HG03575 (cell line): ENCODE results near the gene ADM.

ENCODE experiments used
- ATAC-seq: cut with Tn5 transposase; IDR thresholded peaks from one replicate; pipeline ENCODE4 v1.9.1; 2021; ENCODE audit not compliant: unreplicated experiment, insufficient number of reproducible peaks, low FRiP score; ENCODE audit errors: extremely low read depth

The ADM gene

DNA sequence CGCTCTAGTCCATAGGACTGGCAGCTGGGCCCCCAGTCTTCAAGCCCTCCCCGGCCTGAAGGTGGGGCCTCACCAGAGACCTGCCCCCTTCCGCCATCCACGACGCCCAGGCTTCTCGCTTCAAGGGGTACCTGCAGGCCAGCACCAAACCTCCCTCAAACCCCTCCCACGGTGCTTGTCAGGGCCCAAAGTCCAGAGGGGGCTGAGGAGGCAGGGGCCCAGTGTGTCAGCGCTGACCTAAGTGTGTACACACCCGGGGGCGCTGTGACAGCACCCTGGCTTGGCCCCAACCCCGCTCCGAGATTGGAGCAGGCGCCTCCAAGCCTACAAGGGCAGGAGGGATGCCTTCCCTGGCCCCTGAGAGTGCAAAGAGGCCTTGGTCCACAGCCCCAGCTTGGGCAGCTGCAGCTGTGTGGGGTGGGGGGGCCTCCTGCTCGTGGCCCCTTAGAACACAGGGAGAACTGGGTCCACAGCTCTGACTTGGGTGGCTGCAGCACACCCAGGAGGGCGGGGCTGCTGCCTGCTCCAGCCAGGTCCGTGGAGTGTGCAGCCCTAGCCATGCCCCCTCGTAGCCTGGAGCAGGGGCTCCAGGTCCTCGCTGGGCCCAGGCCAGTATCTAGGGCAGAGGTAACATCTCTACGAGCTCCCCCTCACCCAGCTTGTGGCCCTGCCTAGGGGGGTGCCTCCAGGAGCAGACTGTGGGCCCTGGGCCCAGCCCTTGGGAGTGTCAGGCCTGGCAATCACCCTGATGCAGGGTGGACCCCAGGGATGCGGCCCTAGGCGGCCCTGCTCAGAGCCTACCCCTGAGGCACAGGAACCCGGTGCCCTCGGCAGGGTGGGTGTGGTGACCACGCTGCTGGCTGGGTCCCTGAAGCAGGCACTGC is 15.8 kb upstream of the ADM start:
- no peak for ATAC-seq

DNA sequence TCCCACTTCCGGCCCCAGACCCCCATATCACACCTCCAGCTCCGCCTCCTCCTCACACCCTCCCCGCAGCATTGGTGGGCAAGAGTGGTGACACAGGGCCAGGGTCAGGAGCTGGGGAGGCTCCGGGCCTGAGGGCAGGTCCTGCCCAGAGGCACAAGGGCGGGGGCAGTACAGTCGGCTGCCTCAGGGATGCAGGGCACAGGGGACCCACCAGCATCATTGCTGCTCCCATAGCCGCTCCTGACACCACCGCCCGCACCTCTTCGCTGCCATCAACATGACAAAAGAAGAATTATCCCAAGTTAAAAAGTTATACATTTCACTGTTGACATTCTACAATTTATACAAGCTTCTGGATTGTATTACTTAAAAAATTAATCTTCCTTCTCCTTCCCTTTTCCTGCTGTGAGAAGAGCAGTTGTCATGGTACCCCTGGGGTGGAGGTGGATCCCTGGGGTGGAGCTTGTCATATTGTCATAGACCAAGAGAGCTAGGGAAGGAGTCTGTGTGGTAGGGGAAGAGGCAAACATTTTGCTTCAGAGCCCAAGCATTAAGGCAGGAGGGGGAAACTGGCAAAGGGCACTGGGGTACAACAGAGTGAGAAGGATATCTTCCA is 15.0 kb upstream of the ADM start:
- ATAC-seq = no peak

- no peak for ATAC-seq
Observed at GRCh38 chr11:10291801-10292638, 12.9 kb upstream of the ADM start.

- ATAC-seq = no peak
Observed at GRCh38 chr11:10293423-10294289, 11.2 kb upstream of the ADM start, which contains the start of gene SBF2. Gene SBF2 (minus strand): TSS chr11:10294219. CDS start chr11:10294069, 150 bp downstream.

DNA sequence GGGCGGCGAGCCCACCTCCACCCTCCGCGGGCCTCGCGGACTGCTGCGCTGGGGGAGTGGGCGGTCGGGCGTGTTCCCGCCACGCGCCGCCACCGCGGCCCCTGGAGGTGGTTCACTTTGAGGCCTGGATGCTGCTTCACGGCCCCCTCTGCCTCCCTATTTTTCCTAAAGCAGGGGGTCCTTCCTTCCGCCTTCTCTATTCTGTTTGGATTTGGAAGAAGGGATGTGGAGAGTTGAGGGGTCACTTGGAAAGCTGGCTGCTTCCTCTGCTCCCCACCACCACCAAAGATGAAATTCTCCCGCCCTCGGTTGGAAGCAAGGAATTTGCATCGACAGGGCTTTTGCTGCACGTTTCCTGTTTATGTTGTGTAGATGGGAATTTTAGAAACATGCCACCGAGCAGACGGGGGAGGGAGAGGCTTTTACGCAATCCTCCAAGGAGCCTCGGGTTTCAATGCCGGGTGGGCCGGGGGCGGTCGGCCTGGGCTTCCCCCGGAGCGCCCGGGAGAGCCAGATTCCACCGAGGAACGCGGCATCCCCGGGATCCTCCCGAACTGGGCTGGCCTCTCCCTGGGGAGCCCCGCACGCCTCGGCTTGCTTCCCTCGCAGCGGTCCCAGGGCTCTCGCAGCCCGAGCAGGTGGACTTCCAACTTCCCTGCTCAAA is 10.5 kb upstream of the ADM start:
- no peak for ATAC-seq

- ATAC-seq = no peak
Observed at GRCh38 chr11:10295064-10295901, 9.6 kb upstream of the ADM start.

DNA sequence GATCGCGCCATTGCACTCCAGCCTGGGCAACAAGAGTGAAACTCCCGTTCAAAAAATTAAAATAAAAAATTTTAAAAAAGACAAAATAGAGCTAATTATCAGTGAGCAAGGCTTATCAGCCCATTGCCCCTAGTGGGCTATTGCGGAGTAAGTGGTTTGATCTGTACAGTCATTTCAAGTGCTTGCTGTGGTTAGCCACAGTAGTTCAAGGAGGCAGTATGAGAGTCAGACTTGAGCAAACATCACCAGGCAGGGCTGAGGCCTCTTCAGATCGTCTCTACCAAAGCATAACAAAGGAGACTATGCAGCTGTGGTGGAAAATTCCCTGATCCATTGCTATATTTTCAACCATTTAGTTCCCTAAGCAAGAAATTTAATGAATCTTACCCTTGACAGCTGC is 6.5 kb upstream of the ADM start:
- peak; percentile 89 for ATAC-seq

DNA sequence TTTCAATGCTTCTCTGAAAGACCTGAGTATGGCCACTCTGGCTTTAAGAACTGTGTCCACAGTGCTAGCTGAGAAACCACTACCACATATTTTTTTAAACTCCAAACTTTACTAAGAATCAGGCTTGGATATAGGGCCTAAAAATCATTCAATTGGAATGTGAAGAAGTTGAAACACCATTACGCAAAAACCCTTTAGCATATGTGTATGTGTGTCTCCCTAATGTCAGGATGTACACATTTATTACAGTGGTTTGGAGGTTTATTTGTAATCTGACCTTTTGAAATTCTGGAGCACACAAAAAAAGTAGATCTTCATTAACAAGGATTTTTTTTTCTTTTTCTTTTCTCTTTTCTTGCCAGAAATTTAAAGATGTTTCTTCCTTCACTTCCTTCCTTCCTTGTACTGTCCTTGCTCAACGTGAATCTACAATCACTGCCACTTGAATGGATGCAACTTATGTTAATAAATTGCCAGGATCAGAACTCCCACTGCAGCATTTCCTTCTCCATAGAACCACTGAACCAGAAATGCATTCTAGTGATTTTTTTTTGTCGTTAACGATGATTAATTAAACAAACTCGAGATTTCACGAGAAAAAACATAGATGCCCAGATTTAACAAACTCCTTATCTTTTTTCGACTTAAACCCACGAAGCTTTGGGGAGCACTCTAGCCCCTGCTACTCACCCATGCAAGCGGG is 3.1 kb upstream of the ADM start:
- ATAC-seq = no peak

GRCh38 chr11:10302359-10302743 is 2.5 kb upstream of the ADM start:
- no peak for ATAC-seq

GRCh38 chr11:10302744-10303557 is 1.9 kb upstream of the ADM start:
- ATAC-seq = no peak

GRCh38 chr11:10303558-10304363 is 1.1 kb upstream of the ADM start:
- no peak for ATAC-seq

DNA sequence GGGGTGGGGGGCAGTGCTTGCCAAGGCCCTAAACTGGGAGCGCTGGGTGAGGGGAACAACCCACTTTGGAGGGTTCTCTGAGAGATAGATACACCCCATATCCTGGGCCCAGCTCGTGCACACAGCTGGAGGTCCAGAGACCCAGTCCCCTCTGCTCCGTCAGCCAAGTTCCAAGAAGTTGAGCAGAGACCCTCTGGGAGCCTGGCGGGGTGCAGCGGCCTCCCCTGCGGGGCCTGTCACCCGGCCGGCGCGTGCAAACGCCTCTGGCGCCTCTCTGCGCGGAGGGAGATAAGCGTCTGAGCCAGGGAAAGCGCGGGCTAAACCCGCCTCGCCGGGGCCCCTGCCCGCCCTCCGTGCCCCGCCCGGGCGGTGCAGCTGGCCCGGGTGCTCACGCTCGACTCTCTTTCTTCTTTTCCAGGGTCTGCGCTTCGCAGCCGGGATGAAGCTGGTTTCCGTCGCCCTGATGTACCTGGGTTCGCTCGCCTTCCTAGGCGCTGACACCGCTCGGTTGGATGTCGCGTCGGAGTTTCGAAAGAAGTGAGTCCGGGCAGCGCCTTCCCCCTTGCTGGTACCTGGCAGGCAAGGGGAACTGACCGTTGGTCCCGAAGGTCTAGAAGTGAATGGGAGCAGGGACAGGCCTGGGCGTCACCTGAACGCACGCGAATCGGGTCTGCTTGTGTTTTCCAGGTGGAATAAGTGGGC is 540 bp downstream of the ADM start:
- no peak for ATAC-seq

- no peak for ATAC-seq
Observed at GRCh38 chr11:10305964-10306918, 1.4 kb downstream of the ADM start.

GRCh38 chr11:10307022-10307399 is 2.1 kb downstream of the ADM start:
- ATAC-seq = no peak
